ENCODE measurements around the gene EXTL1. TPM values are rescaled to one million over a fixed set of nuclear protein-coding genes. Genes with fewer than 3 reads are reported as not detected.
A peak's percentile ranks its signal among the peaks of the same experiment; 100 is the strongest.

Gene EXTL1
- total RNA-seq, 1 experiment from 2014 or later = 1.0 TPM

- peaks cover 12 to 15% of the 10 kb centered on the region in 2 experiments for H3K4me1 Mint-ChIP-seq
- Histone ChIP-seq H3K79me1 (ENCODE audit: insufficient read depth, low read depth, low read length, poor library complexity, severe bottlenecking) (no peaks in the 10 kb centered on the region), H4K20me1 (ENCODE audit: control insufficient read depth, insufficient read depth, insufficient read length) (no peaks in the 10 kb centered on the region), H3K9ac (ENCODE audit: extremely low read depth, insufficient read length, low read length) (no peak overlapping the region), H2AK5ac (ENCODE audit: insufficient read length, low read length) (no peak overlapping the region), H2BK120ac (ENCODE audit: low read depth, low read length, poor library complexity, severe bottlenecking) (no peak overlapping the region), H2BK5ac (ENCODE audit: insufficient read length, low read length) (no peak overlapping the region), H3K79me2 (ENCODE audit: insufficient read depth, low read length) (no peaks in the 10 kb centered on the region), H3K23ac (ENCODE audit: insufficient read length, low read depth, low read length) (no peak overlapping the region), H3T11ph (ENCODE audit: low read length) (no peak overlapping the region), H3K27ac (ENCODE audit: insufficient read length, low read depth, low read length) (no peak overlapping the region), H3K4me2 (ENCODE audit: insufficient read depth, insufficient read length, low read length) (no peak overlapping the region), H4K91ac (ENCODE audit: insufficient read length, low read depth, low read length) (no peak overlapping the region), H3K4ac (ENCODE audit: low read depth, low read length) (no peak overlapping the region), H3K23me2 (ENCODE audit: insufficient read length, low read depth, low read length, poor library complexity, severe bottlenecking) (no peaks in the 10 kb centered on the region), H3K14ac (ENCODE audit: insufficient read depth, low read length) (no peak overlapping the region; the same call in 1 of the 2 replicates), H3K56ac (ENCODE audit: insufficient read length, low read depth, low read length) (no peak overlapping the region), H2BK20ac (ENCODE audit: low read depth, low read length, poor library complexity, severe bottlenecking) (no peak overlapping the region), H4K8ac (replicated peaks; ENCODE audit: insufficient read length, low read depth, low read length) (no peak overlapping the region), H3K18ac (ENCODE audit: insufficient read length, low read depth, low read length) (no peak overlapping the region), H2BK12ac (ENCODE audit: insufficient read length, low read depth, low read length) (no peak overlapping the region), H3K9me3 (ENCODE audit: control insufficient read depth, low read depth, low read length) (no peaks in the 10 kb centered on the region), H3K4me1 (ENCODE audit: insufficient read depth, low read length) (no peaks in the 10 kb centered on the region; the same call in 1 of the 2 replicates), H2AFZ (ENCODE audit: low read length) (no peak overlapping the region), H3K27me3 (ENCODE audit: insufficient read depth, low read length) (no peaks in the 10 kb centered on the region), H2BK15ac (ENCODE audit: low read depth, low read length) (no peak overlapping the region), H4K5ac (ENCODE audit: insufficient read length, low read depth, low read length) (no peak overlapping the region)
- no peak for DNase-seq
- H3K27ac Mint-ChIP-seq = peak overlapping the region in 1 of 3 experiments; percentile 13; a peak in 1 of 7 replicates
- peaks cover 15% of the 10 kb centered on the region for H3K27me3 Mint-ChIP-seq (ENCODE audit: low read depth)
- H3K36me3 Mint-ChIP-seq (ENCODE audit: insufficient read depth in 1 of 3, low read depth in 3 of 3) = no peaks in the 10 kb centered on the region; a peak in 1 of 7 replicates
- TF ChIP-seq CTCF (conservative IDR thresholded peaks at IDR 0.05) = no peak
- no peak overlapping the region for H3K4me3 Mint-ChIP-seq
- no CpG with 5 or more reads among the region's 3 CpGs for WGBS (ENCODE audit: extremely low coverage, insufficient read length, low lambda C conversion rate)
- H3K9me3 Mint-ChIP-seq = no peaks in the 10 kb centered on the region; a peak in 1 of 5 replicates
These were observed 54.0 kb downstream of the EXTL1 start for GRCh38 chr1:26075421-26076144.

Measured in H9 (cell line).